Calu3 (cell line): ENCODE results near the gene HRH1. TPM values are rescaled to one million over a fixed set of nuclear protein-coding genes. Genes with fewer than 3 reads are reported as not detected.

ENCODE experiments used
- BruUV-seq: library from RNA; stranded (reverse); fragments of 400-500 nt; replicated peaks from 2 replicates; lab custom pipeline; 2021; lab: Mats Ljungman, UMichigan
- CTCF ChIA-PET: fragments of 300-600 bp; sonication (Branson Sonifier 250); formaldehyde crosslinking; loops from one replicate; lab custom pipeline; 2022; ENCODE audit warnings: antibody characterized with exemption; lab: Charles Lee
- DNase-seq: peaks from one replicate; pipeline ENCODE4 v3.0.0; 2022
- H3K27ac Mint-ChIP-seq: one replicate; pipeline ENCODE4 v1.8.0; 2022; ENCODE audit warnings: mixed read lengths; ENCODE audit not compliant: unreplicated experiment
- H3K27me3 Mint-ChIP-seq: one replicate; pipeline ENCODE4 v1.8.0; 2022; ENCODE audit warnings: mixed read lengths; ENCODE audit not compliant: unreplicated experiment
- H3K36me3 Mint-ChIP-seq: one replicate; pipeline ENCODE4 v1.8.0; 2022; ENCODE audit warnings: mild to moderate bottlenecking, moderate library complexity, mixed read lengths; ENCODE audit not compliant: insufficient read depth, unreplicated experiment
- H3K4me1 Mint-ChIP-seq: one replicate; pipeline ENCODE4 v1.8.0; 2022; ENCODE audit warnings: mild to moderate bottlenecking, low read depth, mixed read lengths; ENCODE audit not compliant: unreplicated experiment
- H3K4me3 Mint-ChIP-seq: one replicate; pipeline ENCODE4 v1.8.0; 2022; ENCODE audit warnings: mild to moderate bottlenecking, low read depth, moderate library complexity, mixed read lengths; ENCODE audit not compliant: unreplicated experiment
- H3K9me3 Mint-ChIP-seq: one replicate; pipeline ENCODE4 v1.8.0; 2022; ENCODE audit warnings: low read depth, mixed read lengths; ENCODE audit not compliant: unreplicated experiment
- CTCF ChIP-seq: fragments of 200-600 bp; IDR thresholded peaks from one replicate; pipeline ENCODE4 v1.8.0; 2022; ENCODE audit warnings: antibody characterized with exemption; ENCODE audit not compliant: unreplicated experiment
- intact Hi-C: fragments of 100-400 bp; cut with micrococcal nuclease; formaldehyde crosslinking; loops from one replicate; pipeline ENCODE4 v1.10.0; 2022; ENCODE audit not compliant: unreplicated experiment
- total RNA-seq: library from RNA; stranded (reverse); gene quantifications from 2 replicates; pipeline ENCODE4 v1.2.3, GENCODE V29; 2022

HRH1 gene
- total RNA-seq, 1 experiment from 2014 or later = 9.1 TPM

GRCh38 chr3:11186318-11186692 is 32.0 kb downstream of the HRH1 start:
- CTCF ChIA-PET = no interaction called here
- H3K27ac Mint-ChIP-seq = peak overlapping the region; percentile 83

GRCh38 chr3:11186771-11187191 is 32.5 kb downstream of the HRH1 start:
- intact Hi-C loops = no loop called here

More at GRCh38 chr3:11186318-11186692, 32.0 kb downstream of the HRH1 start:
- BruUV-seq = no TSS peak
- no peaks in the 10 kb centered on the region for H3K36me3 Mint-ChIP-seq
- no peak for DNase-seq
- H3K9me3 Mint-ChIP-seq = no peaks in the 10 kb centered on the region
- no peaks in the 10 kb centered on the region for H3K27me3 Mint-ChIP-seq
- peaks cover 17% of the 10 kb centered on the region for H3K4me1 Mint-ChIP-seq
- no peak for TF ChIP-seq CTCF
- peak overlapping the region; percentile 48 for H3K4me3 Mint-ChIP-seq
- intact Hi-C loops = no loop called here

GRCh38 chr3:11187681-11188080 is 33.4 kb downstream of the HRH1 start:
- Mint-ChIP-seq H3K9me3 (no peaks in the 10 kb centered on the region), H3K27me3 (no peaks in the 10 kb centered on the region), H3K27ac (no peak overlapping the region), H3K36me3 (no peaks in the 10 kb centered on the region), H3K4me3 (no peak overlapping the region), H3K4me1 (peaks cover 17% of the 10 kb centered on the region)
- no TSS peak for BruUV-seq
- DNase-seq = no peak
- intact Hi-C loops = no loop called here
- CTCF ChIA-PET = no interaction called here
- TF ChIP-seq CTCF = no peak

More at GRCh38 chr3:11186771-11187191, 32.5 kb downstream of the HRH1 start:
- Mint-ChIP-seq H3K4me1 (peaks cover 17% of the 10 kb centered on the region), H3K9me3 (no peaks in the 10 kb centered on the region), H3K36me3 (no peaks in the 10 kb centered on the region), H3K27ac (no peak overlapping the region), H3K27me3 (no peaks in the 10 kb centered on the region), H3K4me3 (no peak overlapping the region)
- CTCF ChIA-PET = no interaction called here
- BruUV-seq = no TSS peak
- TF ChIP-seq CTCF = no peak
- DNase-seq = no peak

- H3K4me3 Mint-ChIP-seq = no peak overlapping the region
- intact Hi-C loops = no loop called here
- no peak for TF ChIP-seq CTCF
- BruUV-seq = no TSS peak
- H3K4me1 Mint-ChIP-seq = peaks cover 17% of the 10 kb centered on the region
- no peak for DNase-seq
- CTCF ChIA-PET = no interaction called here
- no peaks in the 10 kb centered on the region for H3K9me3 Mint-ChIP-seq
- H3K27ac Mint-ChIP-seq = no peak overlapping the region
- no peaks in the 10 kb centered on the region for H3K27me3 Mint-ChIP-seq
- no peaks in the 10 kb centered on the region for H3K36me3 Mint-ChIP-seq
Observed at GRCh38 chr3:11188231-11188630, 33.9 kb downstream of the HRH1 start.
